ENCODE data around the gene GPS2.

The GPS2 gene

GRCh38 chr17:7317161-7317803, 2.1 kb upstream of the GPS2 start:
- DNase-seq (ENCODE audit: low spot score), result no peak

DNA sequence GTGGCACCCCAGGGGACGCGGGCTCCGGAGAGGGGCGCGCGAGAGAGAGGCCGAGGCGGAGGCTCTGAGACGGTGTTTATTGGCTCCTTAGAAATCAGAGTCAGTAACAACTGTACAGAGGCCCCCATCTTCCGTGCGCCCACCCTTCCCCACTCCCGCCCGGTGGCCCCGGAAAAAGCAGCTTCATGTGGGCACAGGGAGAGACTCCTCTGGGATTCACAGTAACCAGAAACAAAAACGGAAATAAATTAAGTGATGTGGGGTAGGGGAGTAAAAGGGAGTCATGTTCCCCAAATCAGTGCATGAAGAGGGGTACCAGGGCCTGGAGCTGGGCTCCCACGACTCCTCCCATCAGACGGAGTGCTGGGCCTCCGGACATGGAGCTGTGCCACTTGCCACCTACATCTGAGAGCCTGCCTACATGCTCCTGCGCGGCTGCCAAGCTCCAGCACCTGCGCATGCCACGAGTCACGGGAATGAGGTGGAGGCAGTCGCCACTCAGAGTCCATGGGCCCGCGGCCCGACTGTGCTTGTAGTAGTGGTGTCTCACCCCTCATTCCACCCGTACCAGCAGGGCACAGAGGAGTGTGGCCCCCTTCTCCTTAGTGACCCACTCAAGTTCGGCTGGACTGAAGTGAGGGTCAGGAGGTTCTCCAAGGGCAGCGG, 543 bp upstream of the GPS2 start:
- no peak for DNase-seq (ENCODE audit: low spot score)

GRCh38 chr17:7313890-7314718, 1.1 kb downstream of the GPS2 start:
- no peak for DNase-seq (ENCODE audit: low spot score)

DNA sequence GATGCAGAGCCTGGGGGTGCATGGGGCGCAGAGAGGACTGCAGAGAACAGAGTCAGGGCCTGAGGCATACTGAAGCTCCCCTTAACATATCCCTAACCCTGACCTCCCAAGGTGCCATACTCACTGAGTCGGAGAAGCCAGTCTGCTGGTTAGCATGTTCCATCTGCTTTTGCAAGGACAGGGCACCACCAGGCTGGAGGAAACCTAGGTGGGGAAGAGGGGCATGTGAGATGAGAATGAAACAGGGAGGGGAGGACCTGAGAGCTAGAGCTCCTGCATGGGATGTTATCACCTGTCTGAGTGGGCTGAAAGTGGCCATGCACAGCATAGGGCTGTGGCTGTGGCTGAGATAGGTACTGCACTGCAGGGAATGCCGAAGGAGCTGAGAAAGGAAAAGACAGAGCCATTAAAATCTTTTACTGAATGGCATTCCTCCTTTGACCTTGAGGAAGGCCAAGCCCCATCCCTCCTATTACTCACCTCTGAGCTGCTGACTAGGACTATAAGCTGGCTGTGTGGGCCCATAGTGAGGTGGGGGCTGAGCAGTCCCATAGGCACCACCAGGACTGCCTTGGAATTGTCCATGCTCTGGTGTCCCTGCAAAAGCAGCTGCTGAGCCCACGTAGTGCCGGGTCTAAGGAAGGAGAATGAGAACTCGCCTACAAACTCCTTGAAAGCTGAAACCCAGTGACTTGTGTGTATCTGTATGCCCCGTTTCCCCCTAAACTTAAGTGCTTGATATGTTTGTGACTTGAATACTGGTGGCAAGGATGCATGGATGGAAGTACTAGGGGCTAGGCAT, 1.9 kb downstream of the GPS2 start:
- DNase-seq (ENCODE audit: low spot score), result no peak

GRCh38 chr17:7312432-7313087, 2.6 kb downstream of the GPS2 start:
- DNase-seq (ENCODE audit: low spot score), result no peak

DNA sequence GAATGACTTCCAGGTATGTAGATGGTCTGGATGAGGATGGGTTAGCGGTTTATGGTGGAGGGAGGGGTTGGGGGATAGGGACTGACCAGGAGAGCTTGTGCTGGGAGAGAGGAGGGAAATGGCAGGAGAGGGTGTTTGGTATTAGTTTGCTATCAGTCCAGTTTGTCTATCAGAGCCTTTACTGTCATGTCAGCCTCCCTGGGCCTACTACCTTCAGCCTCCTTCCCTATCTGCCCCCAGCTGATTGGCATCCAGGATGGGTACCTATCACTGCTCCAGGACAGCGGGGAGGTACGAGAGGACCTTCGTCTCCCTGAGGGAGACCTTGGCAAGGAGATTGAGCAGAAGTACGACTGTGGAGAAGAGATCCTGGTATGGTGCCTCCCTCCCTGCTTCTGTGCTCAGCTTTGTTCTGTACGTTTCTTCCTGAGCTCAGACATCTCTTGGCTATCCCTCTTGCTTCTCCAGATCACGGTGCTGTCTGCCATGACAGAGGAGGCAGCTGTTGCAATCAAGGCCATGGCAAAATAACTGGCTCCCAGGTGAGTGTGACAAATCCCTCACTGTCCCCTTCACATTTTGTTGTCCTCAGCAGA, 4.0 kb downstream of the GPS2 start:
- DNase-seq (ENCODE audit: low spot score), result no peak

GRCh38 chr17:7309628-7310027, 5.5 kb downstream of the GPS2 start:
- DNase-seq (ENCODE audit: low spot score), result no peak

GRCh38 chr17:7308625-7309433, 6.3 kb downstream of the GPS2 start:
- peak; percentile 88 for DNase-seq (ENCODE audit: low spot score)

DNA sequence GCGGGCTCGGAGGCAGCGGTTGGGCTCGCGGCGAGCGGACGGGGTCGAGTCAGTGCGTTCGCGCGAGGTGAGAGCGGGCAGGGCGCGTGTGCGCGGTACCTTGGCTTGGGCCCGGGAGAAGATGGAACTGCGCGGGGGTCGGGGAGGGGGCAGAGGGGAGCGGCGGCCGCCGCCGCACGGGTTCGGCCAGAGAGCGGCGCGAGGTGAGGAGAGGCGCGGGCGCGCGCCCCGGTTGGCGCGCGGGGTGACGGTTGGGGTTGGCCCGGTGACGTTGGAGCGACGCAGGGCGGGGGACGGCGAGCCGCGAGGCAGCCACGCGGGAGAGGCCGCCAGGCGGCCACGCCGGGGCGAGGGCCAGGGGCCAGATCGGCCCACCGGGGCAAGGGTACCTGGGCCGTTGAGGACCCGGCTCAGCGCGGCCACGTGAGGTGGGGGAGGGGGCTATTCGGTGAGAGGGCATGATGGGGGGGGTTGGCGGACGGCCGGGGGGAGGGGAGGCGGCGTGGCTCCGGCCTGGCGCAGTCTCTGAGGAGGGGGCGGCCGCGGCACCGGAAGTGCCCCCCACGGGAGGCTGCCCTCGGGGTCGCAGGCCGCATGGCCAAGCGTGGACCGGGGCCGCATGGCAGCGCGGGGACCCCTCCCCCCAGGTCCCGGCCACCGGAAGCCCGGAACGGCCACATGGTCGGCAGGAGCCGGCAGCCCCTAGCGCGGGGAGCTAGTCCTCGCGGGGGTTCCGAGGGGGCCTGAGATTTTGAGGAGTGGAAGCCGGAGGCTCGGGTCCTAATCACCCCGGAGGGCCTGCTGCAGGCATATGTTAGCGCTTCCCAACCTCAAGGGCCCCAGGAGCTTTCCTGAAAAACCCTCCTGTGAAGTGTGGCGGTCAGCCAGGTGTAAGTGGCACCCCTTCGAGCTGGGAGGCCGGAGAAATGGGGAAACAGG, 7.2 kb downstream of the GPS2 start:
- peak; percentile 67 for DNase-seq (ENCODE audit: low spot score)

DNA sequence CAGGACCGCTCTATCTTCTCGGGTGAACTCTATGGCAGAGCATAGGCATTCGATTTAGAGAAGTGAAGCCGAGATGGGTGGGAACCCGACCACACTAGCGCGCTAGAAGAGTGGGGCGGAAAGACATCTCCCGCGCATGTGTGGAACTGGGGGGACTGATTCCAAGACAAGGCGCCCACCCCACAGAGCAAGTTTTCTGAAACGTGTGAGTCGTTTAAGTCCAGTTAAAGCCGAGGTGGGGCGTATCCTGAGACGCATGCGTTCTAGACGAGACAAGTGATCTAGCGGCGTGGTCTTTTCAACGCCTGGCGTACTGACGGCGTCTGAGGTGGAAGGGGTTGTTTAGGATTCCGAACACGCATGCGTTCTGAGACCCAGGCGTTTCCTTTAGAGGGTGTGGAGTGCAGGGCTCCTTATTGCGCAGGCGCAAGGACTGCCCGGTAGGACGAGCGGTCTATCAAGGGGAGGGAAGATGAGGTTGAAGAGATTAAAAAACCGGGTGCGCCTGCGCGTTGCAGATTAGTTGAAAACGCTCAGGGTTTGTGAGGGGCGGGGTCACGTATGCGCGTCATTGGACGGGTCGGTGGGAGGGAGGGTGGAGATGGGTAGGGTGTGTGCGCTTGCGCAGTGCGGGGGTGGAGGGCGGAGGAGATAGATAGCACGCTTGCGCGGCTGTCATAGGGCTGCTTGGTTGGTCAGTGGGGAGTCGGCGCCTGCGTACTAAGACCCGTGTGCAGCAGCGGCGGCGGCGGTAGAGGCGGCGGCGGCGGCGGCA, 8.1 kb downstream of the GPS2 start, which contains the start of gene EIF5A:
EIF5A (plus strand) TSS at position 718 of the 775 bp plus-strand sequence. CDS start 2,008 bp downstream, outside the sequence.
- DNase-seq (ENCODE audit: low spot score), result peak; percentile 100

GRCh38 chr17:7304179-7304578, 11.0 kb downstream of the GPS2 start:
- DNase-seq (ENCODE audit: low spot score), result no peak

DNA sequence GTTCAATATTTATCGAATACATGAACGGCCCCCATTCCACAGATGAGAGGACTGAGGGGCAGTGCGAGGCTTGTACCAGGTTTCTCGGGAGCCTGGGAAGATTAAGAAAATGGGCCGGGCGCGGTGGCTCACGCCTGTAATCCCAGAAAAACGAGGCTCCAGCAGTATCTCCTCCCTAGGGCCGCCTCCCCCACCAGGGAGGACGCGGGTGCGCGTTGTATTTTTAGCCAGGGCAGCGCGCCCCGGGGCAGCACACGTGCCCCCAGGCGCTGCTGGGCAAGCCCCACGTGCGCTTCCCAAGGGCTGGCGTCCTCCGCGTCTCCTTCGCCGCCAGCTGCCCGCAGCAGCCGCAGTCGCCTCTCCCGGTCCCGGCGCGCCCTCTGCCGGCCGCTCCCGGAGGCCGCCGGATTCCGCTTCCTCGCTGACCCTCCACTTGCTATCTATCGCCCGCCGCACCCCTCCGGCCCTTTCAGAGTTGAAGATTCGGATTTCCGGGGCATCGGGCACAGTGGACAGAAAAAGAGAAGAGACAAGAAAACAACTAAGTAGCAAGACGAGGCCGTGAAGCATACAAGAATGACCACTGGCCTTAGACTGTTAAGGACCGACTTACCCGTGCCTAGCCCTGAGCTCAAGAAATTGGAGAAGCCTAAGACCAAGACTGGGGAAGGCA, 18.8 kb downstream of the GPS2 start:
- DNase-seq (ENCODE audit: low spot score), result peak; percentile 80

GRCh38 chr17:7295230-7296180, 19.7 kb downstream of the GPS2 start:
- DNase-seq (ENCODE audit: low spot score), result no peak

- peak; percentile 59 for DNase-seq (ENCODE audit: low spot score)
Measured at GRCh38 chr17:7294614-7295153, 20.5 kb downstream of the GPS2 start, which contains the start of gene YBX2. TSS of gene YBX2 (minus strand) at chr17:7294639. CDS start at chr17:7294500, 139 bp downstream.

DNA sequence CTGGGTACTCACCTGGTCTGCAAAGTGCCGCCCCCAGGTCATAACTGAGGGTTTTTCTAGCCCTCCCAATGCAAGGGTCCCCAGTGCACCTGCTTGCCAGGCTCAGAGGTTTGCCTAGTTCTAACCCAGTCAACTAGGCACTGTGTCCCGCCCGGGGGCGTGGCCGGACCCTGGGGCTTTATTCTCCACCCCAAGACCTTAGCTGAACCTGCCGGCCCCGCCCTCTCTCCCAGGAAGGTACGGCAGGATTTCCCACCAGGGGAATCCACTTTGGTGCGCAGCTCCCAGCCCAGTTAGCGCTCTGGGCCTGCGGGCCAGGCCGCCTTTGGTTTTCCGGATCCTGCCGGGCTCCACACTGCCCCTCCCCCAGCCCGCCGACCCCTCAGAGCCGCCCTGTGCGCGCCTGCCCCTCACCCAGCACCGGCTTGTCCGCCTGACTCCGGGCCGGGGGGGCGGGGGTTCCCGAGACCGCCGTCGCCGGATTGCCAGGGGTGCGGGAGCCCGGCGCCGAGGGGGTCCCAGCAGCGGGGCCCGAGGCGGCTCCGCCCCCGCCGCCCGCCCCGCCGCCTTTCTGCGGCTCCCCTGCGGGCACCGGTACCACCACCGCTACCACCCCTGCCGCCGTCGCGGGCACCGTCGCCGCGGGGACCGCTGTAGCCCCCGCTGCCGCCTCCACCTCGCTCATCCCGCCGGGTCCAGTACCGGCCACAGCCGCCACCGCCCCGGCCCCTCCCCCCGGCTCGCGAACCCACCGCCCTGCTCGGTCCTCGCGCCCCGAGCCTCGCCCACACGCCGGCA, 21.1 kb downstream of the GPS2 start:
- DNase-seq (ENCODE audit: low spot score), result peak; percentile 57

All from hematopoietic multipotent progenitor cell treated with erythropoietin and hydrocortisone succinate and interleukin-3 and kit ligand, for 15 days (in vitro differentiated cells).